NCI-H2029 treated with DMSO at 0.1 percent for 48 hours (cell line): ENCODE results near the gene TBC1D8.

Experiments
- DNase-seq: peaks from one replicate; lab custom pipeline; 2025; lab: John Stamatoyannopoulos, UW

TBC1D8 gene

GRCh38 chr2:101135412-101136296, 15.5 kb downstream of the TBC1D8 start:
- peak; percentile 45 for DNase-seq

GRCh38 chr2:101133492-101134100, 17.6 kb downstream of the TBC1D8 start:
- DNase-seq: no peak

DNA sequence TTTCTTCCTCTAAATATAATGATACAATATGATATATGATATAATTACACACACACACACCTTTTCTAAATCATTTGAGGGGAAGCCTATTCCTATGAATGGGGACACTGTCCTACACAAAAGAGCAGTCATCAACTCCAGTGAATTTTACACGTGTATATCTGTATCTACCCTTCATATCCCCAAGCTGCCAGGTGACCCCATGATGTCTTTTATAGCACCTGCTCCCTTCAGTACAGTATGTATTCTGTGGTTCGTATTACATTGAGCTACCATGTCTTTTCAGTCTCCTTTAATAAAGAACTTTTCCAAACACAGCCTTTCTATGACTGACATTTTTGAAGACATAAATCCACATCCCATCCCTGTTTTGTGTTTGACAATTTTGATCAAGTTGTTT, 19.0 kb downstream of the TBC1D8 start:
- no peak for DNase-seq

DNA sequence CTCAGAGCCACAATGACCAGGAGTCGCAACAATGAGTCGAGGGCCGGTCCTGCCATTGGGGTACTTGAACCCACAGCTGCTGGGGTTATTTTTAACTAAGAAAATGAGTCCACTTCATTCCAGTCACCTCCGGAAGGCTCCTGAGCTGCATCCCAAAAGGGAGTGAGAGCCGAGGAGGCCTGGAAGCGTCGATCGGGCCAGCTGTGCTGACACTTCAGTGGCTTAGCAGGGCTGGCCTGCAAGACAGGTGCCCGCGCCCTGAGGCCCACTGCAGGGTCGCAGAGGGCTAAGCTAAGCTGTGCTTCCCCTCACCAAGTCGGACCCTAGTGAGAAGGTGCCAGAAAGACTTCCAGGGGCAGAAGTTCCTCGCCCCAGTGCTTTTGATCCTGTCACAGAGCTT, 21.1 kb downstream of the TBC1D8 start:
- DNase-seq: no peak

GRCh38 chr2:101127319-101128056, 23.7 kb downstream of the TBC1D8 start:
- DNase-seq: no peak

GRCh38 chr2:101125808-101126207, 25.4 kb downstream of the TBC1D8 start:
- no peak for DNase-seq

- no peak for DNase-seq
These were observed 25.8 kb downstream of the TBC1D8 start for GRCh38 chr2:101125374-101125773.

DNA sequence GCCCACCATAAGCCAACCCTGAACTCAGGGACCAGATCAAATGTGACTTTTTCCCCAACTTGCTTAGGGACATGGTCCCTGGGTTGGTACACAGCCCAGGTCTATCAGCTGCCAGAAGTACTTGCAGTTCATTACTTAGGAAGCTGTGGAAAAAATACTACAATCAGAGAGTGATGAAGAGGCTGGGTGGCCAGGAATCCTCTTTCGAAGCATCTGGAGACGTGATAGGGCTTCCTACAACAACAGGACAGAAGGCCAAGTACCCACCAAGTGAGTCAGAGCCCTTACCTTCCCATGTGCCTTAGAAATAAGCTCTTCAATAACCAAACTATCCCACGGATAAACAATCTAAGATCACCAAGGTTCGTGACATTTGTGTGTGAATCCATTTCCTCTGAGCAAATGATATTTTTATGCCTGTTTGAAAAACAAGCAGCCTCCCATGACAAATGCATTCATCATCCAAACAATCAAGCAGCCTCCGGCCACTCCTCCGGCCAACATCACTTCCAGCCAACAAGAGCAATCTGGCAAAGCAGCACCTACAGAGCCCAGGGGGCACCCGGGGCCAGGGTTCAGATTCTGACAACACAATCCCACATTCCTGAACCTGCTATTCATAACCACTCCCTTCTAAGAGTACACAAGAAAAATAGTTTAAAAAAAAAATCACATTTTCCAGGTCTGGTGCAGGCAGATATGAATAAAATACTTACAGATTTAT, 26.4 kb downstream of the TBC1D8 start:
- no peak for DNase-seq

DNA sequence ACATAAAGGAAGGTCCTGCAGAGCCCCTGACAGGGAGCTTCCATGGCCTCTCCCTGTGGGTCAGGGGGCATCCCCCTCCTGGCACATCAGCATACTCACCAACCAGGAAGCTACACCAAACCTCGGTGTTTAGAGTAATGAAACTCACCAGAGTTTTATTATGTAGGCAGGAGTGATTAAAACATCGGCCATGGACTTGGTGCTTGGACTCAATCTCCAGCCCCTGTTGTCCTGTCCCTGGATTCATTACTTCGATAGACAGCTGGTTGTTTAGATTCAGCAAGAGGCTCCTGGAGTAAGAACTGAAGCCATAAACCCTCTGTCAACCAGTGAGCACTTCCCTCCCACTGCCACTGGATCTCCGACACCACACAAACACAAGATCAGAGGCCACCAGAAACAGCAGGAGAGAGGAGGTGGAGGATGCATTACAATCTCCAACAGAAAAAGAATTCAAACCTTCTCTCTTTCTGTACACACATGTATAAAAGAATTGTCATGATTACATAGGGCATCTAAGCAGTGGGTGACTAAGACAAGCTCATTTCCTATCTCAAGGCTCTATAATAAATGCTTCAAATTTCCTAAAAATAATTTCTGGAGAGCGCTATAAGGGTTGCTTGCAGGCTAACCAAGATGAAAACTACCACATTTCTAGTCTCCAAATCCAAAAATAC, 27.2 kb downstream of the TBC1D8 start:
- DNase-seq: no peak

DNA sequence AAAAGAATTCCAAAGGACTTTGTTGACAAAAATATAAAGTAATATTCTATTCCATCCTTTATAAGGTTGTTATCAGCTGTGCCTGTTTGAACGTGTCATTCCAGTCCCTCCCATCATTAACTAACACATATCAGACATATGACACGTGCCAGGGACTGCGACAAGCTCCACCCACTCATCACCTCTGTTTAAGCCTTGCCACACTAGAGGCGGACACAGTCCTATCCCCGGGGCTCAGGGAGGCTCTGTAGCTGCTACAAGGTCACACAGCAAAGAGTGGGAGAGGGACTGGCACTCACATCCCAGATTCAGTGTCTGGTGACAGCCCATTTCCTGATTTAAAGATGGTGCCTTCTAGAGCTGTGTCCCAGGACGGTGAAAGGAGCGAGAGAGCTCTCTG, 30.0 kb downstream of the TBC1D8 start:
- DNase-seq: peak; percentile 42

- peak; percentile 34 for DNase-seq
These were observed 30.8 kb downstream of the TBC1D8 start for GRCh38 chr2:101120124-101120996.

- no peak for DNase-seq
These were observed 31.8 kb downstream of the TBC1D8 start for GRCh38 chr2:101119431-101119830.

- peak; percentile 69 for DNase-seq
These were observed 34.2 kb downstream of the TBC1D8 start for GRCh38 chr2:101116841-101117552.

DNA sequence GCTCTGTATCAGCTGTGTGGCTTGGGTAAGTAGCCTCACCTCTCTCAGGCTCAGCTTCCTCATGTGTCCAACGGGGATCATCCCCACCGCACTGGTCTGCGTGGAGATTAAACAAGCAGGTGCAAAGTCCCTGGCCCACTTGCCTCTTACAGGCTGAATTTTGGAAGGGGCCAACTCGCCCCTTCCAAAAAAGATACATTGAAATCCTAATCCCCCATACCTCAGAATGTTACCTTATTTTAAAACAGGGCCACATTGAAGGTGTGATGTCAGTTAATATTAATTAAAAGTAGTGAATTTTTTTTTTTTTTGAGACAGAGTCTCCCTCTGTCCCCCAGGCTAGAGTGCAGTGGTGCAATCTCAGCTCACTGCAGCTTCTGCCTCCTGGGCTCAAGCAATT, 34.8 kb downstream of the TBC1D8 start:
- no peak for DNase-seq

DNA sequence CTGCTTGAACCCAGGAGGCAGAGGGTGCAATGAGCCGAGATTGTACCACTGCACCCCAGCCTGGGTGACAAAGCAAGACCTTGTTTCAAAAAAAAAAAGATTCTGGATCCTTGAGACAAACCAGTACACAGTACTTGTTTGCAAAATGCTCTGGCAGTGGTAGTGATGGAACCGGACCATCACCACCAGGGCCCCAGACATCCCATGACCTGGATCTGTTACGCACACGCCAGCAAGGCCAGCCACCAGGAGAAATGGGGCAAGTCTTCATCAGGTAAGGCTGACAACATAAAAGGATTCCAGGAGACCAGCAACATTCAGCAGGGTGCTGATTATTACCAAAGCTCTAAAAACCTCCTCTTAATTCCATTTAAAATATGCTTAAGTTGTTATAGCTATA, 35.5 kb downstream of the TBC1D8 start:
- DNase-seq: no peak

- no peak for DNase-seq
These were observed 36.4 kb downstream of the TBC1D8 start for GRCh38 chr2:101114815-101115214.

GRCh38 chr2:101114268-101114783, 36.9 kb downstream of the TBC1D8 start:
- peak; percentile 50 for DNase-seq

DNA sequence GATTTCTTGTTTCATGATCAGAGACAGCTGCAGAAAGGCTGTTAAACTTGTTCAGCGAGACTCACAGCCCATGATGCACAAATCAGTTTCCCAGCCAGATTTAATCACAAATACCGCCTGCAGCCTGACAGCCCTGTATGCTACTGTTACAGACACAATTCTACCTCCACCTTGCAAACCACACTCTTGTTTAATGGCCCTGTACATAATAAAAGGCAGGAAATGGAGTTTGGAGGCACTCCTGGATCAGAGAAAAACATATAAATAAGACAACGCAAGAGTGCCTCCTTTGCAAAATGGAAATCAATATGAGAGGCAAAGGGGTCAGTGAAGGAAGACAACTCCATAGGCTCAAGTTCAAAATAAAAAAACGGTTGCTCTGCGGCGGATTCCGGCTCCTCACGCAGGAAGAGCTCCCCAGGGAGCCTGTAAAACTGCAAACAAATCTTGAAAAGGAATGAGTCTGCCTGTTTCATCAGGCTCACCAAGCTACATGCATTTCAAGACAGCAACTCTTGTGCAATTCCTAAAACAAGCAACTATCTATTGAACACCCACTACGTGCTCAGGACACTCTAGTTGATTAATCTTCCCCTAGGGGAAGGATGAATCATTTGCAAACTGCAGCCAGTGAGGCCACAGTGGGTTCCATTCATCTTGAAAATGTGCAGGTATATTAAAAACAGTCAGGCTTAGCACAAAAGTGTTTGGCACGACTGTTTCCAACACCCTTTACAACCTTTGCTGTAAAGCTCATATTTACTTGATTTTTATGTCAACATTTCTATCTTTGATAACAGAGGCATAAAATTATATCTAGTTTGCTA, 37.5 kb downstream of the TBC1D8 start:
- peak; percentile 73 for DNase-seq

- no peak for DNase-seq
These were observed 38.4 kb downstream of the TBC1D8 start for GRCh38 chr2:101112772-101113157.
